GM13976 (cell line): ENCODE data around the gene GFRA4.

ENCODE experiments used
- DNase-seq: peaks from one replicate; pipeline ENCODE4 v3.0.0; 2012; ENCODE audit warnings: low spot score
- CTCF ChIP-seq: IDR thresholded peaks from 2 replicates; pipeline ENCODE4 v1.5.1; 2012; ENCODE audit warnings: borderline replicate concordance, mild to moderate bottlenecking; ENCODE audit not compliant: insufficient read depth; ENCODE audit errors: extremely low read depth, missing control alignments, control extremely low read depth
- in situ Hi-C: fragments of 300-500 bp; cut with MboI; formaldehyde crosslinking; loops from one replicate; pipeline ENCODE4 v1.12.0; 2022; ENCODE audit warnings: low sequenced_read_pairs, mixed read lengths, inconsistent platforms; ENCODE audit not compliant: unreplicated experiment

GFRA4 gene

GRCh38 chr20:3647473-3647872 is 15.7 kb downstream of the GFRA4 start:
- no peak for DNase-seq
- no peak for TF ChIP-seq CTCF
- in situ Hi-C loops: no loop called here

GRCh38 chr20:3646651-3647050 is 16.5 kb downstream of the GFRA4 start:
- DNase-seq: no peak
- TF ChIP-seq CTCF: no peak
- in situ Hi-C loops: no loop called here

GRCh38 chr20:3646067-3646440 is 17.1 kb downstream of the GFRA4 start:
- no peak for DNase-seq
- TF ChIP-seq CTCF: no peak
- in situ Hi-C loops: no loop called here

GRCh38 chr20:3645309-3646066 is 17.7 kb downstream of the GFRA4 start:
- no peak for TF ChIP-seq CTCF
- no peak for DNase-seq
- in situ Hi-C loops: no loop called here

- no peak for DNase-seq
- in situ Hi-C loops: no loop called here
- TF ChIP-seq CTCF: no peak
Measured at GRCh38 chr20:3640259-3640658, 22.9 kb downstream of the GFRA4 start.

- in situ Hi-C loops: no loop called here
- no peak for TF ChIP-seq CTCF
Measured at GRCh38 chr20:3635346-3635745, 27.9 kb downstream of the GFRA4 start.

More at GRCh38 chr20:3635346-3635745, 27.9 kb downstream of the GFRA4 start:
- no peak for DNase-seq
